Activated naive CD4-positive, alpha-beta T cell treated with anti-CD3 and anti-CD28 coated beads for 36 hours (primary cell): ENCODE results near the gene LAT. TPM values are rescaled to one million over a fixed set of nuclear protein-coding genes. Genes with fewer than 3 reads are reported as not detected.

Experiments used
- CTCF ChIA-PET: fragments of 350-600 bp; sonication (Branson Sonifier 250); formaldehyde crosslinking; loops from one replicate; lab custom pipeline; 2021; ENCODE audit warnings: antibody characterized with exemption; lab: Charles Lee
- DNase-seq: peaks from one replicate; pipeline ENCODE4 v3.0.0-alpha.2; 2020
- H3K27ac Mint-ChIP-seq: one replicate; pipeline ENCODE4 v1.8.0; 2021; ENCODE audit warnings: mild to moderate bottlenecking, mixed read lengths
- H3K27me3 Mint-ChIP-seq: one replicate; pipeline ENCODE4 v1.8.0; 2021; ENCODE audit warnings: low read depth, mixed read lengths
- H3K36me3 Mint-ChIP-seq: one replicate; pipeline ENCODE4 v1.8.0; 2021; ENCODE audit warnings: low read depth, mixed read lengths
- H3K4me1 Mint-ChIP-seq: one replicate; pipeline ENCODE4 v1.8.0; 2021; ENCODE audit warnings: low read depth, mixed read lengths
- H3K4me3 Mint-ChIP-seq: one replicate; pipeline ENCODE4 v1.8.0; 2021; ENCODE audit warnings: mild to moderate bottlenecking, moderate library complexity, mixed read lengths
- H3K9me3 Mint-ChIP-seq: one replicate; pipeline ENCODE4 v1.8.0; 2021; ENCODE audit warnings: mixed read lengths
- intact Hi-C: fragments of 100-400 bp; cut with micrococcal nuclease; formaldehyde crosslinking; loops from one replicate; pipeline ENCODE4 v1.15.1; 2023
- total RNA-seq, 2 experiments: library from RNA; stranded (reverse); gene quantifications; one replicate each; pipeline ENCODE4 v1.2.3, GENCODE V29; 2021

The LAT gene
- total RNA-seq, 2 experiments from 2014 or later: 122 to 128 TPM

DNA sequence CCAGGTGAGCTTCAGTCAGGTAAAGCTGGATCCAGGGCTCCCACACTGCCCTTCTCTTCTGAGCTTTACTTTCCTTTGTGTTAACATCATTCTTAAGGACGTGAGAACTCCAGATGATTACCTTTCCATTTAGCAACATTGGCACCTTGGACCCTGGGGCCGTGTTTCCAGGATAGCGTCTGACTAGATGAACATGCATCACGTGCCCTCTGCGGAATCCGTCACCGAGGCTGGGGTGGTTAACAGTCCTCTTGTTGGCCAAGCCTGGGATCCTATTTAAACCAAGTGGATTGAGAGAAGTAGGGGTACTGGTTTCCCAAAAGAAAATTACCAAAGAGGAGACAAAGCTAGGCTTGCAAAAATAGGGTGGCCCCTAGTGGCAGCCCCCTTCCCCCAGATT lies 3.9 kb upstream of the LAT start:
- H3K4me3 Mint-ChIP-seq: no peak overlapping the region
- H3K27me3 Mint-ChIP-seq: no peaks in the 10 kb centered on the region
- peaks cover 5% of the 10 kb centered on the region for H3K9me3 Mint-ChIP-seq
- peaks cover 36% of the 10 kb centered on the region for H3K4me1 Mint-ChIP-seq
- no peak overlapping the region for H3K27ac Mint-ChIP-seq
- CTCF ChIA-PET: interaction anchor here (0.8 to 2.4 kb wide), 4 partner anchors 18 to 128 kb away, joined by 3 to 6 read pairs (median 6); no protein-coding TSS in a partner anchor
- DNase-seq: no peak
- intact Hi-C loops: no loop called here
- H3K36me3 Mint-ChIP-seq: peaks cover 37% of the 10 kb centered on the region

- Mint-ChIP-seq H3K27ac (no peak overlapping the region), H3K4me1 (peaks cover 30% of the 10 kb centered on the region), H3K27me3 (no peaks in the 10 kb centered on the region), H3K4me3 (no peak overlapping the region), H3K36me3 (peaks cover 42% of the 10 kb centered on the region), H3K9me3 (peaks cover 5% of the 10 kb centered on the region)
- intact Hi-C loops: no loop called here
- peak; percentile 61 for DNase-seq
- CTCF ChIA-PET: interaction anchor here (2.4 kb wide), 1 partner anchor 47 kb away, joined by 6 read pairs; no protein-coding TSS in a partner anchor
Observed at GRCh38 chr16:28981517-28981916, 3.3 kb upstream of the LAT start.

DNA sequence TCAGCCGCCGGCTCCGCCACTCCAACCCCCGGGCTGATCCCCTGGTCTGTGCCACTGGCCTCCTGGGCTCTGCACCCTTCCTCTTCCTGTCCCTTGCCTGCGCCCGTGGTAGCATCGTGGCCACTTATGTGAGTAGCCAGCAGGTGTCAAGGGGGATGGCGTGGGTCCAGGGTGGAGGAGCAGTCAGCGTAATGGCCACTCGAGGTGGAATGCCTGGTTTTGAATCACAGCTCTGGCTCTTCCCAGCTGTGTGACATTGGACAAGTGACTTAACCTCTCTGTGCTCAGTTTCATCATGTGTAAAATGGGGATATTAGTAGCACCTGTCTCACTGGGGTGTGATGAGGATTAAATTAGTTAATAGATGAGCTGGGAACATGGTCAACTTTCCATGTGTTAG lies 2.4 kb upstream of the LAT start:
- intact Hi-C loops: no loop called here
- H3K36me3 Mint-ChIP-seq: peaks cover 51% of the 10 kb centered on the region
- peaks cover 31% of the 10 kb centered on the region for H3K4me1 Mint-ChIP-seq
- no peak overlapping the region for H3K27ac Mint-ChIP-seq
- CTCF ChIA-PET: interaction anchor here (0.6 to 3.3 kb wide), 3 partner anchors 9 to 46 kb away, joined by 3 to 14 read pairs (median 6); partner anchors contain the start of gene SPNS1
- no peaks in the 10 kb centered on the region for H3K27me3 Mint-ChIP-seq
- no peak for DNase-seq
- H3K4me3 Mint-ChIP-seq: no peak overlapping the region
- H3K9me3 Mint-ChIP-seq: peaks cover 9% of the 10 kb centered on the region

GRCh38 chr16:28982949-28983348 lies 1.9 kb upstream of the LAT start:
- CTCF ChIA-PET: interaction anchor here (0.6 to 3.3 kb wide), 3 partner anchors 9 to 46 kb away, joined by 3 to 14 read pairs (median 6); partner anchors contain the start of gene SPNS1
- Mint-ChIP-seq H3K9me3 (peaks cover 11% of the 10 kb centered on the region), H3K27ac (peak overlapping the region; percentile 32), H3K36me3 (peaks cover 57% of the 10 kb centered on the region), H3K4me3 (no peak overlapping the region), H3K4me1 (peaks cover 35% of the 10 kb centered on the region), H3K27me3 (no peaks in the 10 kb centered on the region)
- no peak for DNase-seq
- intact Hi-C loops: no loop called here

GRCh38 chr16:28983644-28984043 lies 1.2 kb upstream of the LAT start:
- H3K27ac Mint-ChIP-seq: peak overlapping the region; percentile 32
- peaks cover 11% of the 10 kb centered on the region for H3K9me3 Mint-ChIP-seq
- intact Hi-C loops: loop anchor here (1.0 kb wide), 1 partner anchor 33 kb away; the partner anchor contains the start of gene NFATC2IP
- H3K36me3 Mint-ChIP-seq: peaks cover 59% of the 10 kb centered on the region
- DNase-seq: no peak
- H3K27me3 Mint-ChIP-seq: no peaks in the 10 kb centered on the region
- peak overlapping the region; percentile 45 for H3K4me3 Mint-ChIP-seq
- CTCF ChIA-PET: interaction anchor here (3.3 kb wide), 1 partner anchor 10 kb away, joined by 14 read pairs; the partner anchor contains the start of gene SPNS1
- H3K4me1 Mint-ChIP-seq: peaks cover 34% of the 10 kb centered on the region

DNA sequence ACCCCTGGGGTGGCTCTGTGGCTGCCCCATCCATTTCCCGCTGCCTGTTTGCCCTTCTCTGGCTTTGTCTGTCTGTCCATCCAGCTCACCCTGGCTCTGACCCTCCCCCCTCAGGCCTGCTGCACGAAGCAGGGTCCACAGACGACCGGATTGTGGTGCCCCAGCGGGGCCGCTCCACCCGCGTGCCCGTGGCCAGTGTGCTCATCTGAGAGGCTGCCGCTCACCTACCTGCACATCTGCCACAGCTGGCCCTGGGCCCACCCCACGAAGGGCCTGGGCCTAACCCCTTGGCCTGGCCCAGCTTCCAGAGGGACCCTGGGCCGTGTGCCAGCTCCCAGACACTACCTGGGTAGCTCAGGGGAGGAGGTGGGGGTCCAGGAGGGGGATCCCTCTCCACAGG lies 761 bp upstream of the LAT start:
- peaks cover 62% of the 10 kb centered on the region for H3K36me3 Mint-ChIP-seq
- H3K27me3 Mint-ChIP-seq: no peaks in the 10 kb centered on the region
- peak overlapping the region; percentile 45 for H3K4me3 Mint-ChIP-seq
- peak overlapping the region; percentile 32 for H3K27ac Mint-ChIP-seq
- H3K9me3 Mint-ChIP-seq: peaks cover 11% of the 10 kb centered on the region
- CTCF ChIA-PET: interaction anchor here (0.5 to 3.3 kb wide), 3 partner anchors 10 to 32 kb away, joined by 3 to 14 read pairs (median 6); partner anchors contain the start of gene SPNS1
- no peak for DNase-seq
- intact Hi-C loops: loop anchor here (1.0 kb wide), 1 partner anchor 34 kb away; the partner anchor contains the start of gene NFATC2IP
- peaks cover 38% of the 10 kb centered on the region for H3K4me1 Mint-ChIP-seq

- CTCF ChIA-PET: interaction anchor here (0.5 to 3.3 kb wide), 9 partner anchors 8 to 115 kb away, joined by 3 to 14 read pairs (median 4); partner anchors contain the start of gene SPNS1
- Mint-ChIP-seq H3K27me3 (no peaks in the 10 kb centered on the region), H3K4me1 (peaks cover 52% of the 10 kb centered on the region), H3K27ac (peak overlapping the region; percentile 99), H3K4me3 (peak overlapping the region; percentile 100), H3K9me3 (peaks cover 11% of the 10 kb centered on the region), H3K36me3 (peaks cover 70% of the 10 kb centered on the region)
- DNase-seq: peak; percentile 50
- intact Hi-C loops: loop anchor here (1.0 kb wide), 1 partner anchor 11 kb away; the partner anchor contains the start of gene SPNS1
Observed at GRCh38 chr16:28985211-28986041, 574 bp downstream of the LAT start.

GRCh38 chr16:28986046-28986445 lies 1.2 kb downstream of the LAT start:
- CTCF ChIA-PET: interaction anchor here (0.5 to 2.1 kb wide), 7 partner anchors 8 to 116 kb away, joined by 3 to 8 read pairs (median 4); partner anchors contain the start of gene SPNS1
- intact Hi-C loops: no loop called here
- H3K4me1 Mint-ChIP-seq: peaks cover 58% of the 10 kb centered on the region
- peak overlapping the region; percentile 99 for H3K27ac Mint-ChIP-seq
- peaks cover 11% of the 10 kb centered on the region for H3K9me3 Mint-ChIP-seq
- H3K36me3 Mint-ChIP-seq: peaks cover 70% of the 10 kb centered on the region
- H3K4me3 Mint-ChIP-seq: peak overlapping the region; percentile 100
- no peak for DNase-seq
- no peaks in the 10 kb centered on the region for H3K27me3 Mint-ChIP-seq

DNA sequence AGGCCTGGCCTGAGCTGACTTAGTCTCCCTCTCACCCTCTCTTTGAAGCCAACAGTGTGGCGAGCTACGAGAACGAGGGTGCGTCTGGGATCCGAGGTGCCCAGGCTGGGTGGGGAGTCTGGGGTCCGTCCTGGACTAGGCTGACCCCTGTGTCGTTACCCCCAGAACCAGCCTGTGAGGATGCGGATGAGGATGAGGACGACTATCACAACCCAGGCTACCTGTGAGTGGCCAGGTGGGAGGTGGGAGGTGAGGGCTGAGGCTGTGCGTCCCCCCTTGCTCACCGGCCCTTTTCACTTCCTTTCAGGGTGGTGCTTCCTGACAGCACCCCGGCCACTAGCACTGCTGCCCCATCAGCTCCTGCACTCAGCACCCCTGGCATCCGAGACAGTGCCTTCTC lies 1.6 kb downstream of the LAT start:
- no peak for DNase-seq
- CTCF ChIA-PET: interaction anchor here (0.6 to 2.1 kb wide), 8 partner anchors 9 to 89 kb away, joined by 3 to 8 read pairs (median 4); partner anchors contain the start of gene SPNS1
- Mint-ChIP-seq H3K36me3 (peaks cover 68% of the 10 kb centered on the region), H3K9me3 (peaks cover 11% of the 10 kb centered on the region), H3K4me1 (peaks cover 62% of the 10 kb centered on the region), H3K4me3 (peak overlapping the region; percentile 100), H3K27me3 (no peaks in the 10 kb centered on the region), H3K27ac (peak overlapping the region; percentile 99)
- intact Hi-C loops: no loop called here

DNA sequence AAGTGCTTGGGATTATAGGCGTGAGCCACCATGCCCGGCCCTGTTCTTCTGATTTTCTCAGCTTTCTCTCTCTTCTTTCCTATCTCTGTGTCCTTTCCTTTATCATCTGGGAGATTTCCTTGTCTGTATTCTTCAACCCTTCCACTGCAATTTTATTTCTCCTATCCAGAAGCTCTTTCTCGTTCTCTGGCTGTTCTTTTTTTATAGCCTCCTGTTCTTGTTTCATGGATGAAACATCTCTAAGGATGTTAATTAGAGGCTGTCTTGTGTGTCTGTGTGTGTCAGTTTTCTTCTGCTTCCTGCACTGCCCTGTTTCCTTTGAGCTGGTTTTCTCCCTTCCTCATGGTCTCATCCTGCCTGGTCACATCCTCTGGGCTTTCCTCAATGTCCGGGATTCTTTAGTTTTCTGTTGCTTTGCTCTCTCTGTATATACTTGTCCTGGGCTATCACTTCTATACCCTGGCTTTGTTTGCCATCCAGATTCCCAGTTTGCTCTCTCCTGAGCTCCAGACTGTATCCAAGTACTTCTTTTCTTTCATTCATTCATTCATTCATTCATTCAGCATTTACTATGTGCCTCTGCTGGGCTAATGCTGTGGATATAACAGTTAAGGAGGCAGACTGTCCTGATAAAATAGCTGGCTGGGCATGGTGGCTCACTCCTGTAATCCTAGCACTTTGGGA lies 2.5 kb downstream of the LAT start:
- intact Hi-C loops: no loop called here

GRCh38 chr16:28989363-28989762 lies 4.5 kb downstream of the LAT start:
- Mint-ChIP-seq H3K4me3 (peak overlapping the region; percentile 34), H3K27ac (peak overlapping the region; percentile 99), H3K4me1 (peaks cover 64% of the 10 kb centered on the region), H3K36me3 (peaks cover 51% of the 10 kb centered on the region), H3K27me3 (no peaks in the 10 kb centered on the region), H3K9me3 (peaks cover 7% of the 10 kb centered on the region)
- intact Hi-C loops: no loop called here
- CTCF ChIA-PET: no interaction called here
- no peak for DNase-seq

More for the DNA sequence above, 2.5 kb downstream of the LAT start:
- Mint-ChIP-seq H3K27me3 (no peaks in the 10 kb centered on the region), H3K27ac (peak overlapping the region; percentile 99), H3K4me1 (peaks cover 67% of the 10 kb centered on the region), H3K4me3 (peak overlapping the region; percentile 100), H3K9me3 (peaks cover 7% of the 10 kb centered on the region), H3K36me3 (peaks cover 65% of the 10 kb centered on the region)
- DNase-seq: no peak
- CTCF ChIA-PET: interaction anchor here (0.6 to 2.1 kb wide), 6 partner anchors 10 to 38 kb away, joined by 3 to 8 read pairs (median 6); partner anchors contain the start of gene SPNS1
